Sciatic nerve (tissue), 2 donors: ENCODE results near the gene MAGI1. TPM values are rescaled to one million over a fixed set of nuclear protein-coding genes. Genes with fewer than 3 reads are reported as not detected.
"Not testable (repeated sequence)": the region's sequence is repeated elsewhere in the genome, so short reads cannot be mapped to it uniquely, and the experiment has no call there.

ENCODE experiments used
- ATAC-seq: fragments of 200-7000 bp; cut with Tn5 transposase; one replicate; pipeline ENCODE4 v1.9.1; 2020; ENCODE audit warnings: mild to moderate bottlenecking, moderate library complexity
- DNase-seq: peaks from one replicate; pipeline ENCODE4 v3.0.0-alpha.2; 2020; ENCODE audit warnings: low spot score
- intact Hi-C: fragments of 100-400 bp; cut with DNase I; formaldehyde crosslinking; loops from one replicate; pipeline ENCODE4 v1.14.2; 2022
- total RNA-seq: library from RNA; stranded (reverse); fragmentation: NEBNext Ultra II Directional; extraction: Animal tissue kit (Norgen Biotek cat#: 25700); gene quantifications from one replicate; pipeline ENCODE4 v1.2.1, GENCODE V29; 2021
- donor health status: DM: no; HTN: no; CAD: no.
- donor health status: DM: no; HTN: no; CAD: no.

Gene MAGI1
- total RNA-seq, 1 donor from 2014 or later: 64.6 TPM

GRCh38 chr3:65729555-65729954 is 309.2 kb downstream of the MAGI1 start:
- DNase-seq (no peak), ATAC-seq (peak; percentile 94)
- intact Hi-C loops: no loop called here

- intact Hi-C loops: no loop called here
- ATAC-seq (no peak), DNase-seq (no peak)
Measured at GRCh38 chr3:65728138-65728537, 310.6 kb downstream of the MAGI1 start.

- DNase-seq (no peak), ATAC-seq (no peak)
- intact Hi-C loops: no loop called here
Measured at GRCh38 chr3:65723985-65724384, 314.7 kb downstream of the MAGI1 start.

GRCh38 chr3:65723011-65723410 is 315.7 kb downstream of the MAGI1 start:
- DNase-seq: no peak
- no peak for ATAC-seq
- intact Hi-C loops: no loop called here

- ATAC-seq: no peak
- intact Hi-C loops: no loop called here
- no peak for DNase-seq
Measured at GRCh38 chr3:65720989-65721737, 317.6 kb downstream of the MAGI1 start.

- ATAC-seq, intact Hi-C loops, DNase-seq: not testable (repeated sequence)
Measured at GRCh38 chr3:65719639-65720038, 319.1 kb downstream of the MAGI1 start.

- no peak for ATAC-seq
- intact Hi-C loops: no loop called here
- no peak for DNase-seq
Measured at GRCh38 chr3:65717676-65718346, 320.9 kb downstream of the MAGI1 start.

GRCh38 chr3:65716071-65716751 is 322.5 kb downstream of the MAGI1 start:
- no peak for DNase-seq

GRCh38 chr3:65714134-65714533 is 324.6 kb downstream of the MAGI1 start:
- intact Hi-C loops: no loop called here
- ATAC-seq: no peak

More at GRCh38 chr3:65716071-65716751, 322.5 kb downstream of the MAGI1 start:
- ATAC-seq: no peak
- intact Hi-C loops: no loop called here

GRCh38 chr3:65713016-65713415 is 325.7 kb downstream of the MAGI1 start:
- peak; percentile 32 for ATAC-seq
- intact Hi-C loops: no loop called here
- no peak for DNase-seq

More at GRCh38 chr3:65714134-65714533, 324.6 kb downstream of the MAGI1 start:
- DNase-seq: no peak

GRCh38 chr3:65712140-65712539 is 326.6 kb downstream of the MAGI1 start:
- intact Hi-C loops: no loop called here
- ATAC-seq (no peak), DNase-seq (no peak)

GRCh38 chr3:65706776-65707568 is 331.7 kb downstream of the MAGI1 start:
- ATAC-seq (no peak), DNase-seq (no peak)
- intact Hi-C loops: no loop called here

- ATAC-seq: no peak
- intact Hi-C loops: no loop called here
- no peak for DNase-seq
Measured at GRCh38 chr3:65706301-65706700, 332.4 kb downstream of the MAGI1 start.

- intact Hi-C loops: no loop called here
- no peak for ATAC-seq
Measured at GRCh38 chr3:65703820-65704219, 334.9 kb downstream of the MAGI1 start.

GRCh38 chr3:65703026-65703425 is 335.7 kb downstream of the MAGI1 start:
- DNase-seq: no peak
- intact Hi-C loops: no loop called here
- ATAC-seq: no peak

More at GRCh38 chr3:65703820-65704219, 334.9 kb downstream of the MAGI1 start:
- DNase-seq: no peak

GRCh38 chr3:65702202-65702601 is 336.5 kb downstream of the MAGI1 start:
- ATAC-seq (no peak), DNase-seq (no peak)
- intact Hi-C loops: no loop called here

- no peak for ATAC-seq
- DNase-seq: no peak
- intact Hi-C loops: no loop called here
Measured at GRCh38 chr3:65701516-65701915, 337.2 kb downstream of the MAGI1 start.

GRCh38 chr3:65689436-65689835 is 349.3 kb downstream of the MAGI1 start:
- intact Hi-C loops: no loop called here

GRCh38 chr3:65687741-65688140 is 351.0 kb downstream of the MAGI1 start:
- ATAC-seq (no peak), DNase-seq (no peak)
- intact Hi-C loops: no loop called here

More at GRCh38 chr3:65689436-65689835, 349.3 kb downstream of the MAGI1 start:
- ATAC-seq: no peak
- DNase-seq: no peak
